HCT116 (cell line): ENCODE results near the gene SMAD7.

Experiments used
- CTCF ChIP-seq, 3 experiments: fragments of 200-600 bp in 1 of 3; sonication (generic) in 1 of 3; IDR thresholded peaks in 2 of 3; conservative IDR thresholded peaks in 1 of 3; 2 replicates each; pipeline ENCODE4 v1.5.1; 2012 to 2017; ENCODE audit warnings: low read depth in 2 of 3, low read length in 2 of 3, antibody characterized with exemption in 1 of 3, borderline replicate concordance in 1 of 3, control low read depth in 1 of 3, mild to moderate bottlenecking in 1 of 3, mixed read lengths in 1 of 3, mixed run types in 1 of 3, moderate library complexity in 1 of 3; ENCODE audit not compliant: insufficient read depth in 1 of 3
- EZH2phosphoT487 ChIP-seq: fragments of 200-600 bp; IDR thresholded peaks from 2 replicates; pipeline ENCODE4 v1.6.1; 2018; ENCODE audit warnings: antibody characterized with exemption, borderline replicate concordance
- JUND ChIP-seq: IDR thresholded peaks from 2 replicates; pipeline ENCODE4 v1.6.1; 2012
- POLR2A ChIP-seq: IDR thresholded peaks from 2 replicates; pipeline ENCODE4 v1.7.0; 2011; ENCODE audit warnings: borderline replicate concordance; ENCODE audit not compliant: insufficient read depth, insufficient read length; ENCODE audit errors: extremely low read depth
- RAD21 ChIP-seq: IDR thresholded peaks from 2 replicates; pipeline ENCODE4 v1.6.1; 2012; ENCODE audit warnings: low read depth, mild to moderate bottlenecking
- YY1 ChIP-seq: IDR thresholded peaks from 2 replicates; pipeline ENCODE4 v1.6.1; 2011; ENCODE audit warnings: low read length, low read depth, moderate library complexity, mild to moderate bottlenecking; ENCODE audit not compliant: insufficient replicate concordance; ENCODE audit errors: extremely low read depth

- TF ChIP-seq EZH2phosphoT487 = no peak
- no peak for TF ChIP-seq RAD21
- no peak for TF ChIP-seq CTCF (IDR thresholded peaks at IDR 0.05 in 2 of 3, conservative IDR thresholded peaks at IDR 0.05 in 1 of 3; ENCODE audit: borderline replicate concordance in 1 of 3, insufficient read depth in 1 of 3, low read depth in 2 of 3, low read length in 2 of 3)
- TF ChIP-seq YY1 = no peak
- no peak for TF ChIP-seq JUND
- TF ChIP-seq POLR2A = no peak
Observed at GRCh38 chr18:48983793-48984437, 33.1 kb upstream of the SMAD7 start.
